HG03159 (cell line): ENCODE measurements around the gene EPS8L3.
"Not testable (repeated sequence)": the region's sequence is repeated elsewhere in the genome, so short reads cannot be mapped to it uniquely, and the experiment has no call there.

Experiments used
- ATAC-seq: cut with Tn5 transposase; IDR thresholded peaks from one replicate; pipeline ENCODE4 v1.9.1; 2021; ENCODE audit warnings: mild to moderate bottlenecking, moderate library complexity; ENCODE audit not compliant: unreplicated experiment

EPS8L3 gene

DNA sequence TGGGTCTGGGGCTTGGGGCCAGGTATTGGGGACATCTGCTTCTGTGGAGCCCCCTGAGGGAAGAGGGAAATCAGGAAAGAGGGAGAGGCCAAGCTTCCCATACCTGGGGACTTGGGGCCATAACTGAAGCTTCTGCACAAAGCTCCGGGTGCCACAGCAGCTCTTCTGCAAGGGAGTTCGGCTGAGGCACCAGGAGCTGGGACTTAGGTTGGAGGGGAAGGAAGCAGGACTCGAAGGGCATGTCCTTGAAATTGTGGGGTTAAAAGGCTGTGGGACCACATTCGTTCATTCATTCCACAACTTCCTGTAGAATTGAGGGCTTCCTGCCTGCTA lies 1.7 kb upstream of the EPS8L3 start:
- no peak for ATAC-seq

DNA sequence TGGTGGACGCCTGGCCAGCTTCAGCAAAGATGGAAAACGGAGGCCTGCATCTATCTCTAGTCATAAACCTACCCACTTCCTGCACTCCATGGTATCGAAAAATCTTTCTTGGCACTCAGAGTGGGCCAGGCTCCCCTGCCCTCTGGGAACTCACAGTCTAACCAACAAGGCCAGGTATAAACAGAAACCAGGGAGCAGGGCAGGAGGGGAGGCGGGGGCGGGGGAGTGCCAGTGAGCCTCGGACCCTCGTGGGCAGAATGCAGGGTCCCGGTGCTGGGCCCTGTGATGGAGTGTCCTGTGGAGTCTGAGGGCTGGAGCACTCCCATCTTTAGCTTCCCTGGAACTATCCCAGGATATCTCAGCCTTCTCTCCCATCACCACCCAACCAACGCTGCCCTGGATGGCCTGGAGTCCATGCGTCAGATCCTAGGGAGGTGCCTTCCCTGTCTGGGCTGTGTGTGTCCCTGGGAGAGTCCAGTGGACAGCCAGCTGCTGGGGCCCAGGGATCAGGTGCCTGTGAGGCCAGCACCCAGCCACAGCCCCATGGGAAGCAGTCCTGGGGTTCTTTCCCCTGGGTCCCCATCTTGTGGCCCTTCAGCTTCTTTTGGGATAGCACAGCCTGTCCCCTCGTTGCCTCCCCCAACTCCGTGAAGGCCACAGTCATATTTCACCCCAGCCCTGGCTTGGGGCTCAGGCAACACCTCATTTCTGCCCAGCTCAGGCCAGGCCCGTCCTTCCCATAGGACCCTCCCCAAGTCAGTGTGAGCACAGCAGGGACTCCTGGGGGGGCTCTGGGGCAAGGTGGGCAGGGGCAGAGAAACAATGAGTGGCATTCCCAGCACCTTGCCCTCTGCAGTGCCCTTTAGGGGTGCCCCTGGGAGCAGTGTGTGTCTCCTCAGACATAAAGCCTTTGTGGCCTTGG lies 1.1 kb upstream of the EPS8L3 start:
- no peak for ATAC-seq

DNA sequence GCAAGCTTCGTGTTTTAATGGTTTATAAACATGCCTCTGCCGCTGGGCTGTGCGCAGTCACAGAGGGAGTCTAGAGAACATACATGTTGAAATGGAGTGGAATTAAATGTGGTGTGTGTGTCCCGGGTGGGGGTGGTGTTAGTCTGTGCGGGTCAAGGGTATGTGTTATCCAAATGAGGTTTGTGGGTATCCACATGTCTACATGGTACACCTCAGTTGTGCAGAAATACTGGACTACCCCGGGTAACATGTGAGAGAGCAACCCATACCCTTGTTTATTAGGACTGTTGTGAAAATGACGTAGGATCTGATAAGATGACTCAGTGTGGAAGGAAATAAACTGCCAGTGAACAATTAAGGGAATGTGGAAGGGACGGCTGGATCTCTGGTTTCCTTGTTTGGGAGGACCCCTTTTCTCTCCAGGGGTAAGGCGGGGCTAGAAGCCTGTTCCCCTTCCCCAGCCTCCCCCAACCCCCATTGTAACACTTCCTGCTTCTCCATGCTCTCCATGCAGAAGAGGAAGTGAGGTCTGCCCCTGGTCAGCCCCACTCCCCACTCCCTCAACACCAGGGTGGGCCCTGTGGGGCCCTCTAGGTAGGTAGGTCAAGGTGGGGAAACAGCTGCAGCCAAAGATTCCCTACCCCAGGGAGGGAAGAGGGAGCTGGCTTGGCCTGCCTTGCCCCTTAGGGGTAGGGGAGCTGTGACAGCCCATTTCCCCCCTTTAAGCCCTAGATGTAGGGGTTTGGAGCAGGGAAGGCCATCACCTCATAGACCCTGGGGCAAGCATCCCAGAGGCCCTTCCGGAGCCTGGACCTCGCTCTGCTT lies 690 bp downstream of the EPS8L3 start:
- no peak for ATAC-seq

DNA sequence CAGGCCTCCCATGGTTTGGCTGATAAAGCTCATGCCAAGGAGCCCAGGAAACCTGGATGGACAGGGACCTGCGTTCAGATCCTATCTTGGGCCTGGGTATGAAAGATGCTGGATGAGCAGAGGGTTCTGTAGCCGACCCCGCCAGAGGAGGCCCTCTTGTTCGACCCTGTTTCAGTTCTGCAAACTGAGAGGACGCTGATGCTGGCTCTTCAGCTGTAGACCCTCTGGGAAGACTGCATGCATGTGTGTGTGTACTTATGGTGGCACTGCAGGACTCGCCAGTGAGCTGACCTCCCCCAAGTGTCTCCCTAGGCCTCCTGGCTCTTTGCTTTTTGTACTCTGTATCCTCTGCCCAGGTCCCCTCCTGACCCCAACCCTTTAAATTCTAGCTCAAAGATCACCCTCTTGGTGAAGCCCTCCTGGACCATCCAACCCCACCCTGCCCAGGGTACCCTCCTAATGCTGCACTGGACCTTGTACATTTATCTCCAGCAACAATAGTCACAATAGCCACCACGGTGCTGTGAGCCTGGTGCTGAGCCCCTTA lies 1.6 kb downstream of the EPS8L3 start:
- ATAC-seq: no peak

DNA sequence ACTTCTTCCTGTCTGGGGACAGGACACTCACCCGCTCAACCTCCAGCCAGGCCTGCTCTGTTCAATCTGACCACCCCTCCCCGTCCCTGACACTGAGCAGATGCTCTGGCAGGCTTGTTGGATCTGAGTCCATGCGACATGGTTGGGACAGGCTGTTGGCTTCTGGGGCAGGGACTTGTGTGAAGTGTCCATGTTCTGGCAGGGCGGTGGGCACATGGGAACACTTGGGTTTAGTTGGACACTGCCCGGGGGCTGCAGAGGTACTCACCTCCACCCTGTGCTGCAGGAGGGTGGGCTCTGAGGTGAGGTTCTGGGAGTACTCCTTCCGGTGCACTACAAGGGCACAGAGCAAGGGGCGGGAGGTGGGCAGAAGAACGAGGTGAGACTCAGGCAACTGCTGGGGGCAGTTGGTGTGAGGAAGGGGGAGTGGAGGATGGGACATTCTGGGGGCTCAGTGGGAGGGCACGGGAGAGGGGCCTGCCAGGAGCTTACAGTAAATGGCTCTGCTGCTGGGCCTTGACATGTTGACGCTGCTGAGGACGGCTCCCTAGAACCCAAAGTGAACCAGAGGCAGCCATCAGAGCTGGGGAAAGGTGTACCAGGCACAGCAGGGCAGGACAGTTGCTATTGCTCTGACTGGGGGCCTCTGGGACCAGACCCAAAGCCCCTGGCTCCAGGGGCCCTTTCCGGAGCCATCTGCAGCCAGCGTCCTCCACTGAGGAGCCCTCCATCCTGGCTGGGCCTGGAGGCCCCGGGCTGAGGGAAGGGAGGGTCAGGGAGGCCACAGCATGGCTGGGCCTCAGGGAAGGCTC lies 2.3 kb downstream of the EPS8L3 start:
- ATAC-seq: no peak

DNA sequence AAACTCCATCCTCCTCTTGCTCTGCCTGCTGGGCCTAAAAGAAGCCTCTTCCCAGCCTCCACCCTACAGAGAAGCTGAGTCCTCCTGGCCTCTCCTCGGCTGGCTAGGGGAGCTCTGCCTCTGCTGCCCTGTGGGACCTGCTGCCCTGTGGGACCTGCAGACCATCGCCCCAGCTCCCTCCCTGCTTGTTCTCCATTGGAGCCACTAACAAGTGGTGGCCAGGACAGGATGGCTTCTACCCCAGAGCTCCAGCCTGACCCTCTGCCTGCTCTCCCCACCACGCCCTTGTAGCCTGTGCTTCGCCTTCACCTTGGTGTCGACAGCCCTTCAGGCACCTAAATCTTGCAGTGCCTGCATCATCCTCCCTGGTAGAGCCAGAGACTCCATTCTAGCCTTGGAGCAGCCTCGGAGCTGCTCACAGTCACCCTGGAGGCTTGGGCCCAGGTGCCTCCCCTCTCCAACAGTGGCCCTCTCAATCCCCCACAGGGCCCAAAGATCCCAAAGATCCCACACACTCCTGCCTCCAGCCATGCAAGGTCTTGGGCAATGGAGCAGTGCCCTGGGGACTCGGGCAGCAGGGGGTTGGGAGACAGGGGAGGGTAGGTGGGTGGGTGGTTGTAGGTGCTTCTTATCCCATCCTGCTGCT lies 3.0 kb downstream of the EPS8L3 start:
- no peak for ATAC-seq

DNA sequence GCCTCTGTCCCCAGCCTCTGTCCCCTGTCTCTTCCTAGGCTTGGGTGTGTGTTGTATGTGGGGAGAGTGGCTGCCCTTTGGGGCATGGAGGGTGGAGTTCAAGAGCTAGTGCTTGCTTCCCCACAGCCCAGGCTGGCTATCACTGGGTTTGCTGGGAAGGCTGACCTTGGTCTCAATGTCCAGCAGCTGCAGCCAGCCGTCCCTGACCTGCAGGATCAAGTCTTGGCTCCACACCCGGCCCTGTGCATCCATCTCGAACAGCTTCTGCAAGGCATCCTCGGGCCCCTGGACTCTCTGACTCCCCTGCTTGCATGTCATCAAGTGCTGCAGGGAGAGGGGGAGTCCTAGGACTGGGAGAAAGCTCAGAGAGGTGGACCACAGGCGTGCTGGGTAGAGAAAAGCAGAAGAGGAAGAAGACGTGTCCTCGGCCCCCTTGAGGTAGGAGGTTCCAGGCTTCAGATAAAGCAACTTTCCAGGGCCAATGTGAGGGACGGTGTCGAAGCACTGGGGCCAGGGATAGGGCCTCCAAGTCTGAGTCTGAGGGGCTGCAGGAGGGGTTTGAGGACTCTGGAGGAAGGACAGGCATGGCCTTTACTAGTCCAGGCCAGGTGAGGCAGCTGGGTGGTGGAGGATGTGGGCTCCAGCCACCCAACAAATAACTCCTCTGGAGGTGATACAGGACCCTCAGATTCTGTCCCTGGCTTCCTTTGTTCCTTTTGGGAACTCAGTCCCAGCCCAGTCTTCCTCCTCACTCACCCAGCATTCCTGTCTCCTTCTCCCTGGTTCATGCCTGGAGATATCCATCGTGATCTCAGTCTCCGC lies 4.0 kb downstream of the EPS8L3 start:
- ATAC-seq: no peak

DNA sequence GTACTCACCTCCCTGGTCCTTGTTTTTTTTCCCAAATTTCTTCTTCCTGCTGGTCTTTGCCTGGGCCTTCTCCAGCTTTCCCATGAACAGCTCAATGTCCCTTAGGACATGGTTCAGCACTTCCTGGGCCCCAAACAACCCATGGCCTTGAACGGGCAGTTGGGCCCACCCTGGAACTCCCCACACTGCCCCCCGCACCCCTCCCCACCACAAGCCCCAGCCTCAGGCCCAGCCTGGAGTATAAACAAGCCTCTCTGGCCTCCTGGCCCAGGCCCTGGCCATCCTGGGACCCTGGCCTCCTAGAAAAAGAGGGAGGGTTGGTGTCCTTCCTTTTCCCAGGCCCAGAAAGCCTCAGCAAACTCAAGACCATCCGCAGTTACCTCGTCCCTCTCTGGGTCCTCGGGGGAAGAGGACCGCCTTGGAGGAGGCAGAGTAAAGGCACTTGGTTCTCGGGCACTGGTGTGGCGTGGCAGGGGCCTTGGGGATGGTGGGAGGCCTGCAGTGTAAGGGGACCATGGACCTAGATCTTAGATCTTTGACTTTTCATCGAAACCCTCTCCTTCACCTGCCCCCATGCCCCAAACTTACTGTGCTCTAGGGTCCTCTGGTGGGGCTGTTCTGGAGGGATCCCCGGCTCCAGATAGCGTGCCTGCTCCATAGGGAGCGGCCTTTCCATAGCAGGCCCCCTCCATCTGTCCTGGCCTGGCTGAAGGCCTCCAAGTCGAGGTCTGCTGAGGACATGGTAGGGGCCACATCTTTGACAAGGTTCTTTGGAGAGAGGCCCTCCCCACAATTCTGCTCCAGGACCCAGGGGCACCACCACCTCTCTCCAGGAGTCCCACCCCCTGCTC lies 5.6 kb downstream of the EPS8L3 start:
- ATAC-seq: no peak

DNA sequence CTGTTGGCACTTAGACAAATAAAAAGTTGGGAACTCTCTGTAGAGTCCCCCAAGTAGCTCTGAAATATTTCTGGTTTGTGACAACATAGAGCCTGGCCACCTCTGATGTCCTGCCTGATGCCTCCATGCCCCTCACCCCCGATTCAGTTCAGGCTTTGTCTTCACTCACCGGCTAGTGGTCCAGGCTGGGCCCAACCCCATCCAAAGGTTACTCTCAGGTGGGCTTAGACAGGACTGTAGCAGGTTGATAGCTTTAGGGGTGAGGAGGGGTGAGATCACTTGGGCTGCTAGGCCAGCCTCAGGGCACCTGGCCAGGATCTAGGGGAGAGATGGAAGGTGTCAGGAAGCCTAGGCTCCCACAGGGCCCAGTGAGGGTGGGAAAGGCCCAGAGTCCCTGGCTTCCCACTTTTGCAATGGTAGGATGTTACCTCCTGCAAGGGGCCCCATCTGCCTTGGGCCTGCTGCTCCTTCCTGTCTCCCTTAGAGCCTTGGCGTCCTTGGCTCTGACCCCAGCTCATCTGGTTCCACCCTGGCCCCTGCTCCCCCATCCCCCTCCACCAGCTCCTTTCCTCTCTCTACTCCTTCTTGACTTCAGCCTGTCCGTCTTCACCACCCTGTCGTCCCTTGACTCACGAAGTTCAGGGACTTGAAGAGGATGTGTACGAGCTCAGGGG lies 6.7 kb downstream of the EPS8L3 start:
- ATAC-seq: no peak

DNA sequence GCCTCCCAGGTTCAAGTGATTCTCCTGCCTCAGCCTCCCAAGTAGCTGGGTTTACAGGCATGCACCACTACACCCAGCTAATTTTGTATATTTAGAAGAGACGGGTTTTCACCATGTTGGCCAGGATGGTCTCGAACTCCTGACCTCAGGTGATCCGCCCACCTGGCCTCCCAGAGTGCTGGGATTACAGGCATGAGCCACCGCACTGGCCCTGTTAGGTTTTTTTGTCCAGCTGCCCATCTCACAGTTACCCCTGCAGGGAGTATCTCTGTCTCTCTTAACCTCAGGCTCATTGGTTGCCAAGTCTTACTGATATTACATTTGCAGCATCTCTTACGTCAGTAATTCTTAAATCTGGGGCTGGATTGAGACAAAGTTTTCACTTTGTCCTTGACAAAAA lies 7.4 kb downstream of the EPS8L3 start:
- not testable (repeated sequence) for ATAC-seq

DNA sequence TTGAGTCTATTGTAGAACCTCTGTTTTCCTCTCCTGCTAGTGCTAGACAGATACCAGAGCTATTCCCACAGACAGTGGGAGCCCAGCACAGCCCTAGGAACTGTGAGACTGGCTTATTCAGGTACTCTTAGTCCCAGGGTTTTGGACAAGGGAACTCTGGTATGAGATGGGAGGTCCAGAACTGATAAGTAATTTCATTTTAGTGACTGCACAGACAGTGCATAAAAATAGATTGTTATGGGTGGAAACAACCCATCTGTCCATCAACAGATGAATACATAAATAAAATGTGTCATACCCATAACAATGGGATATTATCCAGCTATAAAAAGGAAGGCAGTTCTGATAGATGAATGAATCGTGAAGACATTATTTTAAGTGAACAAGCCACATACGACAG lies 9.0 kb downstream of the EPS8L3 start:
- no peak for ATAC-seq

DNA sequence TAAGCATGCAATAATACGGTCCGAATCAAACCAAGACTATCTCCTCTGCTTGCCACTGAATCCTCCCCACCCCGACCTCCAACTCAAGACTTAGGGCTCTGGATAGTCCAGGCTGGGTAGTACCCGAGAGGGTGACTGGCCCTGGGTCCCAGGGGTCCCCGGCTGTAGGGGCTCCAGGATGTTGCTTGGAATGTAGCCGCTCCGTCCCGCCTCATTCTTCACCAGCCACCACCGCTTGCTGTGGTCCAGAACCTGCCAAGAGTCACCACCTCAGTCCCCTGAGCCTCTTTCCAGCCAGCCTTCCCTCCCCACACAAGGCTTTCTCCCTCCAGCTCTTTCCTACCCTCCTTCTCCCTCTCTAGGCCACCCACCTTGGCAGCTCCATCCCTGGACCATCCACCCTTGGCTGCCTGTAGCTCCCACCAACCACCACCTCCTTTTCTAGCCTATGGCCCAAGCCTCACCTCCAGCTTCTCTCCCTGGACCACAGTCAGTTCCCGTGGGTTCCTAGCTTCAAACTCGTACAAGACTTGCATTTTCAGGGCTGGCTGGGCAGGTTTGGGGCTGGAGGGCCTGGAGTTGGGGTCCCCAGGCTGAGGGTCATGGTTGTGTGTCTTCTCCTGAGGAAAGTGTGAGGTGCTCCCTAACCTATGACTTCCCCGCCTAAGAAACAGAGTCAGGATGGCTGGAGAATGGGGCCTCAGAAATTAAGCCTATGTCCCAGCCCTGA lies 12.0 kb downstream of the EPS8L3 start:
- ATAC-seq: no peak

DNA sequence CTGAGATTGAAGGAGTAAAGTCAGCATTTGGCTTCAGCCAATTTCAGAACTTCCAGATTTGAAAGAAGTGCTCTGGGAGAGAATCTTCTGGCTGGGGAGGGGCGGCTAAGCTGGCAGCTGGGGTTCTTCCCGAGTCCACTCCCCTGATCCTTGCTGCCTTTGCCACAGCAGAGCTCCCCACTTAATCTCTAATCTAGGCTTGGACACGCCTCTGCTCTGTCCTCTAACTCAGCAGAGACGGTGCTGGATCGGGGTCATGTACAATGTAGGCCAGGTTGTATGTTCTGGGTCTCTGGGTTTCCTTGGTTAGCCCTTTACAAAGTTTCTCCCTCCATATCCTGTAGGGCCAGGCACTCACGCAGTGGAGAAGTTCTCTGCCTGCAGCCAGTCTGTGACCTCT lies 12.8 kb downstream of the EPS8L3 start:
- no peak for ATAC-seq

DNA sequence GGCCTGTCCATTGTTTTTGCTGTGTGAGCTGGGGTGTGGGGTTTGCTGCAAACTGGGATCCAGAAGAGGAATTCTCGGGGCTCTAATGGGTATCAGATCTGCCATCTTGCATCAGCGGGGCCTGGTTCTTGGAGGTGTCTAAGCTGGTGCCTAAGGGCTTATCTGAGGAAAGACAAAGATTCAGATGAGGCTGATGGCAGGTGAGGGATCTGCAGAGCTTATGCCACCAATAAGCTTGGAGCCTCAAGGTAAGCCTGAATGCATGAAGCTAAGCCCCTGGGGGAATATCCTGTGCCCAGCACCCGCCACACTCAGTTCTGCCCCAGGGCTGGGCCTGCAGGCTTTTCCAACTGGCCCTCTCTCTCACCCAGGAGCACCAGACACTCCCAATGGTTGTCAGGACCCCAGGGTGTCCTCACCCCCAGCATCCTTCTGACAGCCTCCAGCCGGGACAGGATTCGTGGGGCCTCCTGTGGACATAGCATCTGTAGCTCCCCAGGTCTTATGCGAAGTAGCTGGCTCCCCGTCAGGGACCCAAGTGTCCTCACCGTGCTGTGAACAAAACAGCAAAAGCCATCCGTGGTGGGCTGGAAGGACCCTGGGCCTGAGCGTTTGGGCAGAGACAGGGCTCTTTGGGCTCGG lies 13.4 kb downstream of the EPS8L3 start:
- ATAC-seq: no peak

DNA sequence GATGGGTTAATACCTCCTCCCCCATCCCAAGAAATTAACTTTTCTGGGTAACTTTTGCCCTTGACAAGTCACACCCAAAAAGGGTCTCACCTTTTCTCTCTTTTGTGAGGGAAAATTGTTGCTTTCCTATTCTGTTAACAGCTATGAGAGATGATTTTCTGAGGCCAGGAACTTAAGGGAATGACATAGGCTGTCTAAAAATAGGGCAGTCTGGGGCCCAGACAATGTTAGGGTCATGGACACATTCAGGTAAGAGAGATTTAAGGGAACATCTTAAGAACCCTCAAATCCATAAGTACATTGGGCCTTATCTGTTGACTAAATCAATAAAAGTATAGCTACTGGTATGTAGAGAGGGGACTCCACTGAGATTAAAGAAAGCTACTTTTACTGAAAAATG lies 14.5 kb downstream of the EPS8L3 start:
- no peak for ATAC-seq

DNA sequence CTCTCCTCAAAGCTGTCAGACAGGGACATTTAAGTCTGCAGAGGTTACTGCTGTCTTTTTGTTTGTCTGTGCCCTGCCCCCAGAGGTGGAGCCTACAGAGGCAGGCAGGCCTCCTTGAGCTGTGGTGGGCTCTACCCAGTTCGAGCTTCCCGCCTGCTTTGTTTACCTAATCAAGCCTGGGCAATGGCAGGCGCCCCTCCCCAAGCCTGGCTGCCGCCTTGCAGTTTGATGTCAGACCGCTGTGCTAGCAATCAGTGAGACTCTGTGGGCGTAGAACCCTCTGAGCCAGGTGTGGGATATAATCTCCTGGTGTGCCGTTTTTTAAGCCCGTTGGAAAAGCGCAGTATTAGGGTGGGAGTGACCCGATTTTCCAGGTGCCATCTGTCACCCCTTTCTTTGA lies 15.4 kb downstream of the EPS8L3 start:
- ATAC-seq: not testable (repeated sequence)
